PFSK-1 (cell line): ENCODE measurements around the gene POU6F2.

Experiments
- FOXP2 ChIP-seq: optimal IDR thresholded peaks from 2 replicates; pipeline ENCODE3; 2011; ENCODE audit warnings: borderline replicate concordance, control low read depth, inconsistent platforms; ENCODE audit not compliant: insufficient read depth; ENCODE audit errors: extremely low read length, extremely low read depth
- POLR2AphosphoS5 ChIP-seq: IDR thresholded peaks from 2 replicates; pipeline ENCODE4 v1.6.1; 2012; ENCODE audit warnings: low read depth, mild to moderate bottlenecking, control low read depth, low read length, moderate library complexity
- SIN3A ChIP-seq: IDR thresholded peaks from 2 replicates; pipeline ENCODE4 v1.6.1; 2012; ENCODE audit warnings: mild to moderate bottlenecking, low read length, moderate library complexity, borderline replicate concordance; ENCODE audit not compliant: insufficient read depth
- TAF1 ChIP-seq: IDR thresholded peaks from 2 replicates; pipeline ENCODE4 v1.6.1; 2012; ENCODE audit warnings: low read length, control low read depth, borderline replicate concordance; ENCODE audit not compliant: insufficient read depth
- TF ChIP-seq, protein P1 (sequence below), 2 experiments: IDR thresholded peaks; 2 replicates each; pipeline versions ENCODE4 v1.6.1 to v1.8.0; 2011 to 2012; ENCODE audit warnings: low read depth in 2 of 2, low read length in 2 of 2, control low read depth in 1 of 2, inconsistent platforms in 1 of 2, mild to moderate bottlenecking in 1 of 2, moderate library complexity in 1 of 2; ENCODE audit not compliant: insufficient read depth in 1 of 2

POU6F2 gene

GRCh38 chr7:39360038-39360437, 382.3 kb downstream of the POU6F2 start:
- no peak for TF ChIP-seq FOXP2
- TF ChIP-seq, protein P1, sequence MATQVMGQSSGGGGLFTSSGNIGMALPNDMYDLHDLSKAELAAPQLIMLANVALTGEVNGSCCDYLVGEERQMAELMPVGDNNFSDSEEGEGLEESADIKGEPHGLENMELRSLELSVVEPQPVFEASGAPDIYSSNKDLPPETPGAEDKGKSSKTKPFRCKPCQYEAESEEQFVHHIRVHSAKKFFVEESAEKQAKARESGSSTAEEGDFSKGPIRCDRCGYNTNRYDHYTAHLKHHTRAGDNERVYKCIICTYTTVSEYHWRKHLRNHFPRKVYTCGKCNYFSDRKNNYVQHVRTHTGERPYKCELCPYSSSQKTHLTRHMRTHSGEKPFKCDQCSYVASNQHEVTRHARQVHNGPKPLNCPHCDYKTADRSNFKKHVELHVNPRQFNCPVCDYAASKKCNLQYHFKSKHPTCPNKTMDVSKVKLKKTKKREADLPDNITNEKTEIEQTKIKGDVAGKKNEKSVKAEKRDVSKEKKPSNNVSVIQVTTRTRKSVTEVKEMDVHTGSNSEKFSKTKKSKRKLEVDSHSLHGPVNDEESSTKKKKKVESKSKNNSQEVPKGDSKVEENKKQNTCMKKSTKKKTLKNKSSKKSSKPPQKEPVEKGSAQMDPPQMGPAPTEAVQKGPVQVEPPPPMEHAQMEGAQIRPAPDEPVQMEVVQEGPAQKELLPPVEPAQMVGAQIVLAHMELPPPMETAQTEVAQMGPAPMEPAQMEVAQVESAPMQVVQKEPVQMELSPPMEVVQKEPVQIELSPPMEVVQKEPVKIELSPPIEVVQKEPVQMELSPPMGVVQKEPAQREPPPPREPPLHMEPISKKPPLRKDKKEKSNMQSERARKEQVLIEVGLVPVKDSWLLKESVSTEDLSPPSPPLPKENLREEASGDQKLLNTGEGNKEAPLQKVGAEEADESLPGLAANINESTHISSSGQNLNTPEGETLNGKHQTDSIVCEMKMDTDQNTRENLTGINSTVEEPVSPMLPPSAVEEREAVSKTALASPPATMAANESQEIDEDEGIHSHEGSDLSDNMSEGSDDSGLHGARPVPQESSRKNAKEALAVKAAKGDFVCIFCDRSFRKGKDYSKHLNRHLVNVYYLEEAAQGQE (IDR thresholded peaks at IDR 0.05; ENCODE audit: insufficient read depth in 1 of 2, low read depth in 2 of 2, low read length in 2 of 2): no peak

GRCh38 chr7:39360766-39361165, 383.1 kb downstream of the POU6F2 start:
- TF ChIP-seq TAF1 (no peak), FOXP2 (no peak), SIN3A (no peak), POLR2AphosphoS5 (no peak)
- TF ChIP-seq, protein P1 (IDR thresholded peaks at IDR 0.05; ENCODE audit: insufficient read depth in 1 of 2, low read depth in 2 of 2, low read length in 2 of 2): no peak

DNA sequence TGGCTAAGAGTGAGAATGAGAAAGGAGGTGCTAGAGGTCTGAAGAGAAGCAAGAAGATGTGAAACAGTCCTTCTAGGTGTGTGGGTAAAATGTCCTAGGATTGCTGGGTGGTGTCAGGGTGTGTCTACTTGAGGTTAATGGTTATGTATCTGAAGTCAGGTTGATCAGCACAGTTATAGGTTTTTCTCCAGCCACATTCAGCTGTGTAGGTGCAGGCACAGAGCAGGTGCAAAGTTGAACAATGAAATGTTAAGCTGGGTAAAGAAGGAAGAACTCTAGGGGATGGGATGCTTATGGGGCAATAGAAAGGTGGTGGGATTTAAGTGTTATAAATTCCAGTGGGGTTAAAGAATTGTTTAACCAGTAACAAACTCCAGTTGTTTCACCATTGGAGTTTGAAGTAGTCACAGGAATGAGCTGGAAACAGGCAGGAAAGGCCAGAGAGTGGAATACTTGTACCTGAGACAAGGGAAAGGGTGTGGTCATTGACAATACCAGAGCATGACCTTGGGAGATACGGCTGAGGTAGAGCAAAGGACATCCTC, 388.1 kb downstream of the POU6F2 start:
- TF ChIP-seq POLR2AphosphoS5: no peak
- no peak for TF ChIP-seq FOXP2
- TF ChIP-seq, protein P1 (IDR thresholded peaks at IDR 0.05; ENCODE audit: insufficient read depth in 1 of 2, low read depth in 2 of 2, low read length in 2 of 2): no peak

DNA sequence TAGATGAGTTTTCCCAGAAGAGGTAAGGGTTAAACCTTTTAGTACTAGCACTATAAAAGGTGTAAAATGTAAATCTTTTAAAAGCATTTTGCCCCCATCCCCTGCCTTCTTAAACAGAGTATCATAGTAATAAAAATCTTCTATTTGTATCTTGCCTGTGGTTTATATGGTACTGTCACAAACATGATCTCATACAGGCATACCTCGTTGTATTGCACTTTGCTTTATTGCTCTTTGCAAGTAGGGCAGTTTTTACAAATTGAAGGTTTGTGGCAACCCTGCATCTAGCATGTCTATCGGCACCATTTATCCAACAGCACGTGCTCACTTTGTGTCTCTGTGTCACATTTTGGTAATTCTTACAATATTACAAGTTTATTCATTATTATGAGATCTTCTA, 389.7 kb downstream of the POU6F2 start:
- TF ChIP-seq POLR2AphosphoS5 (no peak), FOXP2 (no peak), SIN3A (no peak)
- TF ChIP-seq, protein P1 (IDR thresholded peaks at IDR 0.05; ENCODE audit: insufficient read depth in 1 of 2, low read depth in 2 of 2, low read length in 2 of 2): no peak

- no peak for TF ChIP-seq FOXP2
- TF ChIP-seq, protein P1 (IDR thresholded peaks at IDR 0.05; ENCODE audit: insufficient read depth in 1 of 2, low read depth in 2 of 2, low read length in 2 of 2): no peak
- TF ChIP-seq SIN3A: no peak
- no peak for TF ChIP-seq POLR2AphosphoS5
- TF ChIP-seq TAF1: no peak
These were observed 390.2 kb downstream of the POU6F2 start for GRCh38 chr7:39367943-39368342.
